H9 (cell line): ENCODE results near the gene SNPH. TPM values are rescaled to one million over a fixed set of nuclear protein-coding genes. Genes with fewer than 3 reads are reported as not detected.

Source experiments
- DNase-seq: peaks from one replicate; pipeline ENCODE4 v3.0.0-alpha.2; 2017
- H2AFZ ChIP-seq: one replicate; pipeline ENCODE4 v1.6.1; 2013; ENCODE audit warnings: mild to moderate bottlenecking, low read length, control low read depth, moderate library complexity
- H2AK5ac ChIP-seq: 2 replicates; pipeline ENCODE4 v1.6.1; 2013; ENCODE audit warnings: low read length, control low read depth, mixed read lengths; ENCODE audit not compliant: insufficient read length
- H2BK120ac ChIP-seq: one replicate; pipeline ENCODE4 v1.6.1; 2013; ENCODE audit warnings: low read depth, mild to moderate bottlenecking, low read length, control low read depth, inconsistent platforms; ENCODE audit not compliant: poor library complexity, severe bottlenecking
- H2BK12ac ChIP-seq: 2 replicates; pipeline ENCODE4 v1.6.1; 2013; ENCODE audit warnings: low read length, control low read depth, mixed read lengths, low read depth; ENCODE audit not compliant: insufficient read length
- H2BK15ac ChIP-seq: 2 replicates; pipeline ENCODE4 v1.6.1; 2013; ENCODE audit warnings: low read depth, low read length, control low read depth
- H2BK20ac ChIP-seq: one replicate; pipeline ENCODE4 v1.6.1; 2013; ENCODE audit warnings: low read depth, mild to moderate bottlenecking, low read length, control low read depth, inconsistent platforms; ENCODE audit not compliant: poor library complexity, severe bottlenecking
- H2BK5ac ChIP-seq: 2 replicates; pipeline ENCODE4 v1.6.1; 2013; ENCODE audit warnings: low read length, control low read depth, mixed read lengths; ENCODE audit not compliant: insufficient read length
- H3K14ac ChIP-seq: 2 replicates; pipeline ENCODE4 v1.6.1; 2013; ENCODE audit warnings: low read length, control low read depth; ENCODE audit not compliant: insufficient read depth
- H3K18ac ChIP-seq: 2 replicates; pipeline ENCODE4 v1.6.1; 2013; ENCODE audit warnings: low read depth, mild to moderate bottlenecking, mixed read lengths, low read length, control low read depth; ENCODE audit not compliant: insufficient read length
- H3K23ac ChIP-seq: 2 replicates; pipeline ENCODE4 v1.6.1; 2013; ENCODE audit warnings: low read length, control low read depth, mixed read lengths, low read depth; ENCODE audit not compliant: insufficient read length
- H3K23me2 ChIP-seq: 2 replicates; pipeline ENCODE4 v1.6.1; 2013; ENCODE audit warnings: low read depth, mild to moderate bottlenecking, mixed read lengths, low read length, control low read depth; ENCODE audit not compliant: insufficient read length, poor library complexity, severe bottlenecking
- H3K27ac ChIP-seq: 2 replicates; pipeline ENCODE4 v1.5.1; 2013; ENCODE audit warnings: low read length, control low read depth, mixed read lengths, low read depth; ENCODE audit not compliant: insufficient read length
- H3K27me3 ChIP-seq: 2 replicates; pipeline ENCODE4 v1.6.1; 2013; ENCODE audit warnings: low read length, control low read depth, inconsistent platforms; ENCODE audit not compliant: insufficient read depth
- H3K4ac ChIP-seq: 2 replicates; pipeline ENCODE4 v1.6.1; 2013; ENCODE audit warnings: low read depth, mild to moderate bottlenecking, control low read depth, inconsistent platforms, low read length, moderate library complexity
- H3K4me1 ChIP-seq: 2 replicates; pipeline ENCODE4 v1.6.1; 2013; ENCODE audit warnings: low read length, control low read depth, inconsistent platforms; ENCODE audit not compliant: insufficient read depth
- H3K4me2 ChIP-seq: 2 replicates; pipeline ENCODE4 v1.6.1; 2013; ENCODE audit warnings: low read length, control low read depth, mixed read lengths; ENCODE audit not compliant: insufficient read length, insufficient read depth
- H3K56ac ChIP-seq: 2 replicates; pipeline ENCODE4 v1.6.1; 2013; ENCODE audit warnings: low read depth, mild to moderate bottlenecking, mixed read lengths, low read length, control low read depth; ENCODE audit not compliant: insufficient read length
- H3K79me1 ChIP-seq: 2 replicates; pipeline ENCODE4 v1.6.1; 2013; ENCODE audit warnings: low read depth, mild to moderate bottlenecking, moderate library complexity, low read length, control low read depth, inconsistent platforms; ENCODE audit not compliant: insufficient read depth, poor library complexity, severe bottlenecking
- H3K79me2 ChIP-seq: 2 replicates; pipeline ENCODE4 v1.6.1; 2013; ENCODE audit warnings: low read length, control low read depth, inconsistent platforms; ENCODE audit not compliant: insufficient read depth
- H3K9ac ChIP-seq: 2 replicates; pipeline ENCODE4 v1.6.1; 2013; ENCODE audit warnings: low read length, control low read depth, mixed read lengths; ENCODE audit not compliant: insufficient read length; ENCODE audit errors: extremely low read depth
- H3K9me3 ChIP-seq: one replicate; pipeline ENCODE4 v1.6.1; 2013; ENCODE audit warnings: low read depth, low read length, inconsistent platforms; ENCODE audit not compliant: control insufficient read depth
- H3T11ph ChIP-seq: one replicate; pipeline ENCODE4 v1.6.1; 2013; ENCODE audit warnings: mild to moderate bottlenecking, low read length, control low read depth, inconsistent platforms
- H4K20me1 ChIP-seq: one replicate; pipeline ENCODE4 v1.6.1; 2013; ENCODE audit not compliant: control insufficient read depth, insufficient read length, insufficient read depth
- H4K5ac ChIP-seq: 2 replicates; pipeline ENCODE4 v1.6.1; 2013; ENCODE audit warnings: low read depth, mild to moderate bottlenecking, mixed read lengths, low read length, control low read depth; ENCODE audit not compliant: insufficient read length
- H4K8ac ChIP-seq: replicated peaks from 2 replicates; pipeline ENCODE4 v1.6.1; 2013; ENCODE audit warnings: low read length, control low read depth, mixed read lengths, low read depth; ENCODE audit not compliant: insufficient read length
- H4K91ac ChIP-seq: 2 replicates; pipeline ENCODE4 v1.6.1; 2013; ENCODE audit warnings: low read depth, mild to moderate bottlenecking, moderate library complexity, mixed read lengths, low read length, control low read depth; ENCODE audit not compliant: insufficient read length
- H3K27ac Mint-ChIP-seq, 3 experiments: 2 replicates in 2 of 3; 3 replicates in 1 of 3; pipeline ENCODE4 v1.8.0; 2020 to 2021; ENCODE audit warnings: mixed read lengths in 3 of 3, mild to moderate bottlenecking in 1 of 3, moderate library complexity in 1 of 3
- H3K27me3 Mint-ChIP-seq: 2 replicates; pipeline ENCODE4 v1.8.0; 2021; ENCODE audit warnings: low read depth, mild to moderate bottlenecking, moderate library complexity, mixed read lengths
- H3K36me3 Mint-ChIP-seq, 3 experiments: 2 replicates in 2 of 3; 3 replicates in 1 of 3; pipeline ENCODE4 v1.8.0; 2020 to 2021; ENCODE audit warnings: low read depth in 3 of 3, mixed read lengths in 3 of 3; ENCODE audit not compliant: insufficient read depth in 1 of 3
- H3K4me1 Mint-ChIP-seq, 2 experiments: 2 replicates each; pipeline ENCODE4 v1.8.0; 2020; ENCODE audit warnings: mixed read lengths in 2 of 2
- H3K4me3 Mint-ChIP-seq, 2 experiments: 2 replicates in 1 of 2; 3 replicates in 1 of 2; pipeline ENCODE4 v1.8.0; 2020 to 2021; ENCODE audit warnings: mild to moderate bottlenecking in 2 of 2, mixed read lengths in 2 of 2, moderate library complexity in 1 of 2
- H3K9me3 Mint-ChIP-seq, 2 experiments: 2 replicates in 1 of 2; 3 replicates in 1 of 2; pipeline ENCODE4 v1.8.0; 2020; ENCODE audit warnings: mild to moderate bottlenecking in 2 of 2, mixed read lengths in 2 of 2, moderate library complexity in 1 of 2
- WGBS: extraction: QIAGEN DNeasy Blood & Tissue Kit; methylation state at CpG from one replicate; pipeline ENCODE4 v1.1.7; 2013; ENCODE audit warnings: missing lambda C conversion rate, low lambda C conversion rate, mixed read lengths; ENCODE audit not compliant: insufficient read length; ENCODE audit errors: extremely low coverage; 5-methylcytosine and 5-hydroxymethylcytosine counted together
- total RNA-seq: library from RNA; stranded (reverse); gene quantifications from 2 replicates; pipeline ENCODE4 v1.2.1, GENCODE V29; 2021
- TF ChIP-seq, protein P1 (sequence below): fragments of 200-600 bp; sonication (generic); conservative IDR thresholded peaks from 3 replicates; pipeline ENCODE4 v1.8.0; 2021; ENCODE audit warnings: antibody characterized with exemption, mild to moderate bottlenecking

Gene SNPH
- total RNA-seq, 1 experiment from 2014 or later: 1.8 TPM

DNA sequence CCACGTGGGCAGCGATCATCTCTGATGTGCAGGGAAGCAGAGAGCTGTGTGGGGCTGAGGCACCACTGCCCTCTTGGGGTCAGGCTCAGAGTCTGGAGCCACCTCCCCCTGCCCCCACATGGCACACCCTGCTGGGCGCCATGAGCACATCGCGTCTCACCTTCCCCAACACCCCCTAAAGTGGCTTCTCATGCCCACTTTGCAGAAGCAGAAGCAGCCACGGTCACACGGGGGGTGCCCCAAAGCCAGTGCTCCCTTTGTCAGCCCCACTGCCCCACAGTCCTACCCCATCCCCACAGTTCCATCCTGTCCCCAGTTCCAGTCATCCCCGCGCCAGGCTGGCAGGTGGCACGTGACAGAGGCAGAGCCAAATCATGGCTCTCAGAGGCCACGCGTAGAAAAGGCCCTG lies 43.3 kb downstream of the SNPH start:
- Histone ChIP-seq H3K56ac (no peak overlapping the region), H4K91ac (no peak overlapping the region), H4K8ac (no peak overlapping the region), H3K9me3 (no peaks in the 10 kb centered on the region), H3K79me2 (no peaks in the 10 kb centered on the region), H2BK12ac (no peak overlapping the region), H3K27me3 (no peaks in the 10 kb centered on the region), H3K18ac (no peak overlapping the region), H3K23me2 (peaks cover 5% of the 10 kb centered on the region), H3K4me2 (no peak overlapping the region), H2BK120ac (no peak overlapping the region), H3K27ac (no peak overlapping the region), H2BK15ac (no peak overlapping the region), H2BK20ac (no peak overlapping the region), H3K14ac (no peak overlapping the region; the same call in 1 of the 2 replicates), H2BK5ac (no peak overlapping the region), H3K79me1 (no peaks in the 10 kb centered on the region), H2AFZ (no peak overlapping the region), H4K20me1 (no peaks in the 10 kb centered on the region), H2AK5ac (no peak overlapping the region), H3K4me1 (no peaks in the 10 kb centered on the region; the same call in 1 of the 2 replicates), H4K5ac (no peak overlapping the region), H3T11ph (no peak overlapping the region), H3K23ac (no peak overlapping the region), H3K9ac (no peak overlapping the region), H3K4ac (no peak overlapping the region)
- Mint-ChIP-seq H3K4me1 (peaks cover 11 to 13% of the 10 kb centered on the region in 2 experiments), H3K27me3 (peaks cover 6% of the 10 kb centered on the region), H3K4me3 (no peak overlapping the region; a peak in 1 of 5 replicates), H3K9me3 (no peaks in the 10 kb centered on the region), H3K36me3 (no peaks in the 10 kb centered on the region), H3K27ac (peak overlapping the region in 1 of 3 experiments; percentile 39; a peak in 2 of 7 replicates)
- TF ChIP-seq, protein P1, sequence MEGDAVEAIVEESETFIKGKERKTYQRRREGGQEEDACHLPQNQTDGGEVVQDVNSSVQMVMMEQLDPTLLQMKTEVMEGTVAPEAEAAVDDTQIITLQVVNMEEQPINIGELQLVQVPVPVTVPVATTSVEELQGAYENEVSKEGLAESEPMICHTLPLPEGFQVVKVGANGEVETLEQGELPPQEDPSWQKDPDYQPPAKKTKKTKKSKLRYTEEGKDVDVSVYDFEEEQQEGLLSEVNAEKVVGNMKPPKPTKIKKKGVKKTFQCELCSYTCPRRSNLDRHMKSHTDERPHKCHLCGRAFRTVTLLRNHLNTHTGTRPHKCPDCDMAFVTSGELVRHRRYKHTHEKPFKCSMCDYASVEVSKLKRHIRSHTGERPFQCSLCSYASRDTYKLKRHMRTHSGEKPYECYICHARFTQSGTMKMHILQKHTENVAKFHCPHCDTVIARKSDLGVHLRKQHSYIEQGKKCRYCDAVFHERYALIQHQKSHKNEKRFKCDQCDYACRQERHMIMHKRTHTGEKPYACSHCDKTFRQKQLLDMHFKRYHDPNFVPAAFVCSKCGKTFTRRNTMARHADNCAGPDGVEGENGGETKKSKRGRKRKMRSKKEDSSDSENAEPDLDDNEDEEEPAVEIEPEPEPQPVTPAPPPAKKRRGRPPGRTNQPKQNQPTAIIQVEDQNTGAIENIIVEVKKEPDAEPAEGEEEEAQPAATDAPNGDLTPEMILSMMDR: peak; percentile 46; the same call in 2 of the 3 replicates
- DNase-seq: peak; percentile 50
- no CpG with 5 or more reads among the region's 12 CpGs for WGBS
